ENCODE results near the gene ZFR.
"Not testable (repeated sequence)": the region's sequence is repeated elsewhere in the genome, so short reads cannot be mapped to it uniquely, and the experiment has no call there.

The ZFR gene

GRCh38 chr5:32317041-32317440 lies 127.5 kb downstream of the ZFR start:
- no peak for DNase-seq

GRCh38 chr5:32315221-32316014 lies 129.1 kb downstream of the ZFR start:
- no peak for DNase-seq

GRCh38 chr5:32314658-32315057 lies 129.9 kb downstream of the ZFR start:
- no peak for DNase-seq

- DNase-seq = not testable (repeated sequence)
Measured at GRCh38 chr5:32314152-32314488, 130.4 kb downstream of the ZFR start.

GRCh38 chr5:32312595-32313332 lies 131.8 kb downstream of the ZFR start, which contains the start of gene MTMR12:
Gene MTMR12, minus strand, starts transcription at chr5:32312939. Its CDS starts 101 bp downstream, at chr5:32312838.
- DNase-seq = peak; percentile 98 to 99

GRCh38 chr5:32312197-32312594 lies 132.3 kb downstream of the ZFR start:
- peak in 1 of 2 experiments; percentile 24 for DNase-seq

GRCh38 chr5:32311404-32312196 lies 132.9 kb downstream of the ZFR start:
- no peak for DNase-seq

GRCh38 chr5:32309761-32310160 lies 134.8 kb downstream of the ZFR start:
- DNase-seq = no peak

GRCh38 chr5:32308946-32309345 lies 135.6 kb downstream of the ZFR start:
- no peak for DNase-seq

GRCh38 chr5:32307769-32308194 lies 136.8 kb downstream of the ZFR start:
- DNase-seq = no peak

- DNase-seq = no peak
Measured at GRCh38 chr5:32304622-32305021, 139.9 kb downstream of the ZFR start.

Data from NCI-H187 (cell line).